Astrocyte (in vitro differentiated cells and primary cell): Measurements from ENCODE around the gene POLE3. TPM values are rescaled to one million over a fixed set of nuclear protein-coding genes. Genes with fewer than 3 reads are reported as not detected.
"Not testable (repeated sequence)": the region's sequence is repeated elsewhere in the genome, so short reads cannot be mapped to it uniquely, and the experiment has no call there.

Source experiments
- DNase-seq: peaks from one replicate; pipeline ENCODE4 v3.0.0-alpha.2; 2010; ENCODE audit warnings: low read depth
- FAIRE-seq: peaks from 2 replicates; lab custom pipeline; 2011; peaks lifted over from hg19 to GRCh38; lab: Jason Lieb, UNC
- H2AFZ ChIP-seq: 2 replicates; pipeline ENCODE4 v1.6.0; 2012; ENCODE audit warnings: low read depth, low read length, inconsistent platforms
- H3K27ac ChIP-seq: 2 replicates; pipeline ENCODE4 v1.5.1; 2011; ENCODE audit warnings: low read depth, low read length, inconsistent platforms
- H3K27me3 ChIP-seq: 2 replicates; pipeline ENCODE4 v1.6.0; 2011; ENCODE audit warnings: low read length, inconsistent platforms; ENCODE audit not compliant: insufficient read depth
- H3K36me3 ChIP-seq: 2 replicates; pipeline ENCODE4 v1.5.1; 2011; ENCODE audit warnings: low read length, inconsistent platforms; ENCODE audit not compliant: insufficient read depth
- H3K4me1 ChIP-seq: 2 replicates; pipeline ENCODE4 v1.5.1; 2011; ENCODE audit warnings: low read length, inconsistent platforms; ENCODE audit not compliant: insufficient read depth
- H3K4me2 ChIP-seq: 2 replicates; pipeline ENCODE4 v1.6.0; 2012; ENCODE audit warnings: low read length, inconsistent platforms
- H3K4me3 ChIP-seq: 2 replicates; pipeline ENCODE4 v1.5.1; 2011; ENCODE audit warnings: low read depth, mild to moderate bottlenecking, low read length, inconsistent platforms; ENCODE audit not compliant: insufficient read depth
- H3K79me2 ChIP-seq: 2 replicates; pipeline ENCODE4 v1.6.0; 2012; ENCODE audit warnings: mild to moderate bottlenecking, low read length, inconsistent platforms; ENCODE audit not compliant: insufficient read depth
- H3K9ac ChIP-seq: 2 replicates; pipeline ENCODE4 v1.6.0; 2012; ENCODE audit warnings: mild to moderate bottlenecking, low read length, inconsistent platforms
- H3K9me3 ChIP-seq: 2 replicates; pipeline ENCODE4 v1.5.1; 2012; ENCODE audit warnings: low read depth, mild to moderate bottlenecking, low read length, inconsistent platforms; ENCODE audit not compliant: insufficient read depth
- H4K20me1 ChIP-seq: 2 replicates; pipeline ENCODE4 v1.6.0; 2012; ENCODE audit warnings: low read length, inconsistent platforms; ENCODE audit not compliant: insufficient read depth
- H3K27ac Mint-ChIP-seq: one replicate; pipeline ENCODE4 v1.8.0; 2021; ENCODE audit warnings: mild to moderate bottlenecking, mixed read lengths; ENCODE audit not compliant: unreplicated experiment
- H3K27me3 Mint-ChIP-seq: one replicate; pipeline ENCODE4 v1.8.0; 2021; ENCODE audit warnings: low read depth, mixed read lengths; ENCODE audit not compliant: unreplicated experiment
- H3K36me3 Mint-ChIP-seq: one replicate; pipeline ENCODE4 v1.8.0; 2021; ENCODE audit warnings: low read depth, mixed read lengths; ENCODE audit not compliant: unreplicated experiment
- H3K4me1 Mint-ChIP-seq: one replicate; pipeline ENCODE4 v1.8.0; 2021; ENCODE audit warnings: low read depth, mixed read lengths; ENCODE audit not compliant: unreplicated experiment
- H3K4me3 Mint-ChIP-seq: one replicate; pipeline ENCODE4 v1.8.0; 2021; ENCODE audit warnings: mild to moderate bottlenecking, moderate library complexity, mixed read lengths; ENCODE audit not compliant: unreplicated experiment
- H3K9me3 Mint-ChIP-seq: one replicate; pipeline ENCODE4 v1.8.0; 2021; ENCODE audit warnings: mild to moderate bottlenecking, mixed read lengths; ENCODE audit not compliant: unreplicated experiment
- EZH2 ChIP-seq: IDR thresholded peaks from 2 replicates; pipeline ENCODE4 v1.6.1; 2012; ENCODE audit warnings: mild to moderate bottlenecking, low read length, inconsistent platforms; ENCODE audit not compliant: insufficient read depth
- total RNA-seq: library from RNA; stranded (reverse); gene quantifications from 2 replicates; pipeline ENCODE4 v1.2.1, GENCODE V29; 2021
- TF ChIP-seq, protein P1 (sequence below): IDR thresholded peaks from 2 replicates; pipeline ENCODE4 v1.5.1; 2011; ENCODE audit warnings: low read depth, mild to moderate bottlenecking, inconsistent platforms, low read length, moderate library complexity; ENCODE audit not compliant: insufficient read depth

Gene POLE3
- total RNA-seq, 1 donor from 2014 or later, result 36.6 TPM

DNA sequence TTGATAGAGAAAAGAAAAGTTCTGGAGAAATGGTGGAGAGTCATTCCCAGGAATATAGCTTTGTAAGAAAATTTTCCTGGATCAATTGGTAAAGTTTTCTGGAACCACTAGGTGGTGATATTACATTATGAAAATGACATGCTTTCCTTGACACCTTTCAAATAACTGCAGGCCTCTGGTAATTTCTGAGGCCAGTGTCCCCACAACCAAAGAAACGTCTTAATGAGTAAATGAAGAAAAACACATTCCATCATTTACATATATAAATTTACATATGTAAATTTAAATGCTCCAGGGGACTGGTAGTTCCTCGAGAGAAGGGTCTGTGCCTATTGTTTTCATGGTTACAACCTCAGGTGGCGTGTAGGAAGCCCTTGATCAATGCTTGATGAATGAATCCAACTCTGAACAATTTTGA is 35.9 kb upstream of the POLE3 start:
- Mint-ChIP-seq H3K36me3 (no peaks in the 10 kb centered on the region), H3K9me3 (no peaks in the 10 kb centered on the region), H3K4me3 (no peak overlapping the region), H3K27me3 (peaks cover 2% of the 10 kb centered on the region), H3K27ac (no peak overlapping the region), H3K4me1 (no peaks in the 10 kb centered on the region)
- DNase-seq, result peak; percentile 23
- Histone ChIP-seq H3K9ac (no peak overlapping the region), H3K36me3 (no peaks in the 10 kb centered on the region), H2AFZ (no peak overlapping the region), H3K27ac (no peak overlapping the region), H3K9me3 (no peaks in the 10 kb centered on the region), H3K79me2 (no peaks in the 10 kb centered on the region), H3K27me3 (no peaks in the 10 kb centered on the region), H3K4me2 (no peak overlapping the region), H3K4me1 (no peaks in the 10 kb centered on the region), H3K4me3 (no peak overlapping the region), H4K20me1 (no peaks in the 10 kb centered on the region)
- no peak for TF ChIP-seq EZH2
- TF ChIP-seq, protein P1, sequence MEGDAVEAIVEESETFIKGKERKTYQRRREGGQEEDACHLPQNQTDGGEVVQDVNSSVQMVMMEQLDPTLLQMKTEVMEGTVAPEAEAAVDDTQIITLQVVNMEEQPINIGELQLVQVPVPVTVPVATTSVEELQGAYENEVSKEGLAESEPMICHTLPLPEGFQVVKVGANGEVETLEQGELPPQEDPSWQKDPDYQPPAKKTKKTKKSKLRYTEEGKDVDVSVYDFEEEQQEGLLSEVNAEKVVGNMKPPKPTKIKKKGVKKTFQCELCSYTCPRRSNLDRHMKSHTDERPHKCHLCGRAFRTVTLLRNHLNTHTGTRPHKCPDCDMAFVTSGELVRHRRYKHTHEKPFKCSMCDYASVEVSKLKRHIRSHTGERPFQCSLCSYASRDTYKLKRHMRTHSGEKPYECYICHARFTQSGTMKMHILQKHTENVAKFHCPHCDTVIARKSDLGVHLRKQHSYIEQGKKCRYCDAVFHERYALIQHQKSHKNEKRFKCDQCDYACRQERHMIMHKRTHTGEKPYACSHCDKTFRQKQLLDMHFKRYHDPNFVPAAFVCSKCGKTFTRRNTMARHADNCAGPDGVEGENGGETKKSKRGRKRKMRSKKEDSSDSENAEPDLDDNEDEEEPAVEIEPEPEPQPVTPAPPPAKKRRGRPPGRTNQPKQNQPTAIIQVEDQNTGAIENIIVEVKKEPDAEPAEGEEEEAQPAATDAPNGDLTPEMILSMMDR, result peak; percentile 49
- peak; percentile 77 for FAIRE-seq

GRCh38 chr9:113444736-113445135 is 34.3 kb upstream of the POLE3 start:
- Histone ChIP-seq H3K79me2 (no peaks in the 10 kb centered on the region), H3K9me3 (no peaks in the 10 kb centered on the region), H3K36me3 (no peaks in the 10 kb centered on the region), H4K20me1 (no peaks in the 10 kb centered on the region), H3K27ac (no peak overlapping the region), H3K4me3 (no peak overlapping the region), H3K4me1 (no peaks in the 10 kb centered on the region), H2AFZ (no peak overlapping the region), H3K4me2 (no peak overlapping the region), H3K9ac (no peak overlapping the region), H3K27me3 (no peaks in the 10 kb centered on the region)
- H3K9me3 Mint-ChIP-seq, result no peaks in the 10 kb centered on the region
- no peaks in the 10 kb centered on the region for H3K27me3 Mint-ChIP-seq
- TF ChIP-seq, protein P1, result no peak
- no peak for TF ChIP-seq EZH2
- H3K4me3 Mint-ChIP-seq, result no peak overlapping the region
- FAIRE-seq (no peak), DNase-seq (no peak)
- no peaks in the 10 kb centered on the region for H3K36me3 Mint-ChIP-seq
- no peaks in the 10 kb centered on the region for H3K4me1 Mint-ChIP-seq
- H3K27ac Mint-ChIP-seq, result peak overlapping the region; percentile 26

- not testable (repeated sequence) for H3K36me3 ChIP-seq, H3K9me3 Mint-ChIP-seq, H3K27me3 ChIP-seq, H3K27ac ChIP-seq, H3K4me2 ChIP-seq, H3K79me2 ChIP-seq, H3K36me3 Mint-ChIP-seq, H3K4me3 Mint-ChIP-seq, FAIRE-seq, H2AFZ ChIP-seq, H3K27me3 Mint-ChIP-seq, H3K4me1 ChIP-seq, DNase-seq, H4K20me1 ChIP-seq, H3K4me3 ChIP-seq, H3K9me3 ChIP-seq, H3K9ac ChIP-seq, H3K4me1 Mint-ChIP-seq, H3K27ac Mint-ChIP-seq
These were observed 27.2 kb upstream of the POLE3 start for GRCh38 chr9:113437716-113438115.
